ENCODE measurements around the gene CADPS. TPM values are rescaled to one million over a fixed set of nuclear protein-coding genes. Genes with fewer than 3 reads are reported as not detected.

Gene CADPS
- total and polyA plus RNA-seq, 4 donors: 0.13 to 3.6 (median 0.49) TPM

GRCh38 chr3:62370112-62370857, 504.9 kb downstream of the CADPS start:
- no peaks in the 10 kb centered on the region for H3K36me3 ChIP-seq (ENCODE audit: control insufficient read depth in 4 of 4, insufficient read depth in 4 of 4, low read length in 4 of 4)
- peaks cover 0 to 16% (median 5%) of the 10 kb centered on the region in 5 donors for H3K4me1 ChIP-seq (ENCODE audit: control insufficient read depth in 5 of 5, insufficient read depth in 5 of 5, low read length in 5 of 5)
- H3K4me3 ChIP-seq: no peak overlapping the region
- DNase-seq: peak in 1 of 3 donors; percentile 24
- peaks cover 50 to 94% (median 87%) of the 10 kb centered on the region in 3 donors for H3K27me3 ChIP-seq (ENCODE audit: control insufficient read depth in 3 of 3, insufficient read depth in 3 of 3, low read length in 2 of 3)
- TF ChIP-seq, protein P1, sequence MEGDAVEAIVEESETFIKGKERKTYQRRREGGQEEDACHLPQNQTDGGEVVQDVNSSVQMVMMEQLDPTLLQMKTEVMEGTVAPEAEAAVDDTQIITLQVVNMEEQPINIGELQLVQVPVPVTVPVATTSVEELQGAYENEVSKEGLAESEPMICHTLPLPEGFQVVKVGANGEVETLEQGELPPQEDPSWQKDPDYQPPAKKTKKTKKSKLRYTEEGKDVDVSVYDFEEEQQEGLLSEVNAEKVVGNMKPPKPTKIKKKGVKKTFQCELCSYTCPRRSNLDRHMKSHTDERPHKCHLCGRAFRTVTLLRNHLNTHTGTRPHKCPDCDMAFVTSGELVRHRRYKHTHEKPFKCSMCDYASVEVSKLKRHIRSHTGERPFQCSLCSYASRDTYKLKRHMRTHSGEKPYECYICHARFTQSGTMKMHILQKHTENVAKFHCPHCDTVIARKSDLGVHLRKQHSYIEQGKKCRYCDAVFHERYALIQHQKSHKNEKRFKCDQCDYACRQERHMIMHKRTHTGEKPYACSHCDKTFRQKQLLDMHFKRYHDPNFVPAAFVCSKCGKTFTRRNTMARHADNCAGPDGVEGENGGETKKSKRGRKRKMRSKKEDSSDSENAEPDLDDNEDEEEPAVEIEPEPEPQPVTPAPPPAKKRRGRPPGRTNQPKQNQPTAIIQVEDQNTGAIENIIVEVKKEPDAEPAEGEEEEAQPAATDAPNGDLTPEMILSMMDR (IDR thresholded peaks at IDR 0.05; ENCODE audit: control extremely low read depth, extremely low read depth): no peak
- peaks cover 0 to 10% (median 0%) of the 10 kb centered on the region in 4 donors for H3K9me3 ChIP-seq (ENCODE audit: control insufficient read depth in 4 of 4, insufficient read depth in 3 of 4, low read length in 3 of 4)
- H3K27ac ChIP-seq (ENCODE audit: low read depth in 1 of 2, low read length in 1 of 2): no peak overlapping the region
- no peak for ATAC-seq (ENCODE audit: insufficient read depth, low FRiP score)
- H3K9ac ChIP-seq (ENCODE audit: insufficient read depth in 1 of 2, low read length in 2 of 2): no peak overlapping the region
- WGBS, 2 donors: 2 to 5% methylated on average over 46 of the region's 46 CpGs

DNA sequence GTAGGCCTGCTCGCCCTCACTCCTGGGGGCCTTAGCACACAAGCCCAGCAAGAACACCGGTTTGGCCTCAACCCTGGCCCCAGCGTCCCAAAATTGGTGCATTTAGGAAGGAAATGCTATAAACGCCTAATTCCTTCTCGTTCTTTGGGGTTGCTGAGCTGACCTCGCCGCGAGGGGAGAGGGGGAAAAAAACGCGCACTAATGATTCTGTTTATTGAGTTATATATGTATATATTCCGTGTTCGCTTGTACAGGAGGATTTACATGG, 505.8 kb downstream of the CADPS start:
- WGBS, 2 donors: 6 to 9% methylated on average over 12 of the region's 12 CpGs
- H3K4me3 ChIP-seq: no peak overlapping the region
- TF ChIP-seq, protein P1 (IDR thresholded peaks at IDR 0.05; ENCODE audit: control extremely low read depth, extremely low read depth): no peak
- no peak overlapping the region for H3K9ac ChIP-seq (ENCODE audit: insufficient read depth in 1 of 2, low read length in 2 of 2)
- H3K9me3 ChIP-seq (ENCODE audit: control insufficient read depth in 4 of 4, insufficient read depth in 3 of 4, low read length in 3 of 4): peaks cover 0 to 11% (median 0%) of the 10 kb centered on the region in 4 donors
- peaks cover 46 to 94% (median 87%) of the 10 kb centered on the region in 3 donors for H3K27me3 ChIP-seq (ENCODE audit: control insufficient read depth in 3 of 3, insufficient read depth in 3 of 3, low read length in 2 of 3)
- no peak for ATAC-seq (ENCODE audit: insufficient read depth, low FRiP score)
- DNase-seq: no peak
- H3K27ac ChIP-seq (ENCODE audit: low read depth in 1 of 2, low read length in 1 of 2): no peak overlapping the region
- no peaks in the 10 kb centered on the region for H3K36me3 ChIP-seq (ENCODE audit: control insufficient read depth in 4 of 4, insufficient read depth in 4 of 4, low read length in 4 of 4)
- H3K4me1 ChIP-seq (ENCODE audit: control insufficient read depth in 5 of 5, insufficient read depth in 5 of 5, low read length in 5 of 5): peaks cover 0 to 15% (median 5%) of the 10 kb centered on the region in 5 donors

DNA sequence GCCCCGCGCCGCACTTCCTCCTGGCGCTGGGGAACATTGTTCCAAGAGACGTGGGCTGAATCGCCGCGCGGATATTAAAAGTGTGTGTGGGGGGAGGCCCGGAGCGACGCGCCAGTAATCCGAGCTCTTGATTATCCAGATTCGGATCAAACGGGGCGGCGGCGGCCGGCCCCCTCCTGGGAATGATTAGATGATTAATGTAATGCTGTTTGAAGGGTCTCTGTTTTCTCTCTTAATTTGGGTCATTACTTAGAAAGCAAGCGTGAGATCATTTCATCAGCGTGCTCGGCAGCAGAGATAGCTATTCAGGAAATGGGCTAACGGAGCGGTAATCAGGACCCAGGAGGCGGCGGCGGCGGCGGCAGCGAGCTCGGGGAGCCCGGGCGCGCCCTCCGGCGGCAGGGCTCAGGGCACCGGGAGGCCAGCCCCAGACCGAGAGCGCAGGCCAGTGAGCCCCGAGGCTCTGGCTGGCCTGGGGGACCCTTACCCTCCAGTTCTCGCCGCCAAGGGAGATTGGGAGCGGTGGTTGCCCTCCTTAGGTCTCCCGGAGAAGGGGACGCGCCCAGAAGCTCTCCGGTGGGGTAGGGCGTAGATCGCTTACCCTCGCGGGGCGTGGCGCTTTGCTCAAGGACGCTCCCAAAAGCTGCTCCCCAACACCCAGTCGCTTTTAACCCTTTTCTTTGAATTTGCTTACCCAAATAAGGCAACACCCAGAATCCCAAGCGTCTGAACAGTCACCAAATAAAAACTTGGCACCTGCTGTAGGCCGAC, 506.3 kb downstream of the CADPS start:
- Histone ChIP-seq H3K4me3 (no peak overlapping the region), H3K36me3 (ENCODE audit: control insufficient read depth in 4 of 4, insufficient read depth in 4 of 4, low read length in 4 of 4) (no peaks in the 10 kb centered on the region), H3K9me3 (ENCODE audit: control insufficient read depth in 4 of 4, insufficient read depth in 3 of 4, low read length in 3 of 4) (peaks cover 0 to 11% (median 0%) of the 10 kb centered on the region in 4 donors), H3K27me3 (ENCODE audit: control insufficient read depth in 3 of 3, insufficient read depth in 3 of 3, low read length in 2 of 3) (peaks cover 43 to 94% (median 87%) of the 10 kb centered on the region in 3 donors), H3K27ac (ENCODE audit: low read depth in 1 of 2, low read length in 1 of 2) (no peak overlapping the region), H3K4me1 (ENCODE audit: control insufficient read depth in 5 of 5, insufficient read depth in 5 of 5, low read length in 5 of 5) (peaks cover 0 to 15% (median 5%) of the 10 kb centered on the region in 5 donors), H3K9ac (ENCODE audit: insufficient read depth in 1 of 2, low read length in 2 of 2) (no peak overlapping the region)
- ATAC-seq (ENCODE audit: insufficient read depth, low FRiP score): no peak
- TF ChIP-seq, protein P1 (IDR thresholded peaks at IDR 0.05; ENCODE audit: control extremely low read depth, extremely low read depth): no peak
- 6% methylated on average over 54 to 58 of the region's 58 CpGs for WGBS, 2 donors
- DNase-seq: peak in 1 of 3 donors; percentile 19

All from lung (tissue), 12 donors.